ENCODE results near the gene CORO1C. TPM values are rescaled to one million over a fixed set of nuclear protein-coding genes. Genes with fewer than 3 reads are reported as not detected.

The CORO1C gene
- total RNA-seq, 1 donor from 2014 or later: 164 TPM

DNA sequence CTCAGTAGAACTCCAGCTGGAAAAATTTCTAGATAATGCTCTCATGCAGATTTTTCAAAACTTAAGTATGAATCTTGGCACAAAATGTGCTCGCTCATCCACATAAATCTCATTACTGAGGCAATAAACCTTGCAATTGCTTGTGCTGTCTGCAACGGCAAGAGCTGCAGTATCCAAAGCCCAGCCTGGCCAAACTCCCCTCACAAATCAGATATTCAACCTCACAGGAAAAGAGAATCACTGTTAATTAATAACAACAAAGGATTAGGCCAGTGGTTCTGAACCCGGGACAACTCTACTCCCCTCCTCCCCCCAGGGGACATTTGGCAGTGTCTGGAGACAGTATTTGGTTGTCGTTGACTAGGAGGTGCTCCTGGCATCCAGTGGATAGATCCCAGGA is 19.2 kb upstream of the CORO1C start:
- Histone ChIP-seq H3K27me3 (ENCODE audit: control insufficient read depth, insufficient read depth, low read length) (peaks cover 2% of the 10 kb centered on the region), H3K36me3 (ENCODE audit: control insufficient read depth, insufficient read depth, low read length) (no peaks in the 10 kb centered on the region), H3K4me3 (ENCODE audit: low read depth, low read length) (no peak overlapping the region)
- TF ChIP-seq, protein P1, sequence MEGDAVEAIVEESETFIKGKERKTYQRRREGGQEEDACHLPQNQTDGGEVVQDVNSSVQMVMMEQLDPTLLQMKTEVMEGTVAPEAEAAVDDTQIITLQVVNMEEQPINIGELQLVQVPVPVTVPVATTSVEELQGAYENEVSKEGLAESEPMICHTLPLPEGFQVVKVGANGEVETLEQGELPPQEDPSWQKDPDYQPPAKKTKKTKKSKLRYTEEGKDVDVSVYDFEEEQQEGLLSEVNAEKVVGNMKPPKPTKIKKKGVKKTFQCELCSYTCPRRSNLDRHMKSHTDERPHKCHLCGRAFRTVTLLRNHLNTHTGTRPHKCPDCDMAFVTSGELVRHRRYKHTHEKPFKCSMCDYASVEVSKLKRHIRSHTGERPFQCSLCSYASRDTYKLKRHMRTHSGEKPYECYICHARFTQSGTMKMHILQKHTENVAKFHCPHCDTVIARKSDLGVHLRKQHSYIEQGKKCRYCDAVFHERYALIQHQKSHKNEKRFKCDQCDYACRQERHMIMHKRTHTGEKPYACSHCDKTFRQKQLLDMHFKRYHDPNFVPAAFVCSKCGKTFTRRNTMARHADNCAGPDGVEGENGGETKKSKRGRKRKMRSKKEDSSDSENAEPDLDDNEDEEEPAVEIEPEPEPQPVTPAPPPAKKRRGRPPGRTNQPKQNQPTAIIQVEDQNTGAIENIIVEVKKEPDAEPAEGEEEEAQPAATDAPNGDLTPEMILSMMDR (IDR thresholded peaks at IDR 0.05; ENCODE audit: insufficient read depth, low read length, poor library complexity, severe bottlenecking): no peak
- no peak for DNase-seq (ENCODE audit: low read depth)

DNA sequence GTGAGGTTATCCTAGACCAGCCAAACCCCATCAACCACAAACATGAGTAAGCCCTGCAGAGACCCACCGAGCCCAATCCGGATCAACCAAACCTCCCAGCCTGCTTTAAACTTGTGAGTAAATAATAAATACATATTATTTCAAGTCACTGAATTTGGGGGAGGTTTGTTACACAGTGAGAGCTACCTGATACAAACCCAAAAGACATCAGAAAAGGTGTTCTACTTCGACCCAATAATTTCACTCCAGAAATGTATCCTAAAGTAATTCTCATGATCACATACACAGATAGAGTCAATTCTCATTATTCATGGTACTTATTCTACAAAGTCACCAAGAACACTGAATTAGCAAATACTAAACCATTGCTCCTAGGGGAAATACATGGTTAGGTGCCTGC is 16.2 kb upstream of the CORO1C start:
- no peak for DNase-seq (ENCODE audit: low read depth)
- no peaks in the 10 kb centered on the region for H3K36me3 ChIP-seq (ENCODE audit: control insufficient read depth, insufficient read depth, low read length)
- TF ChIP-seq, protein P1 (IDR thresholded peaks at IDR 0.05; ENCODE audit: insufficient read depth, low read length, poor library complexity, severe bottlenecking): no peak
- H3K4me3 ChIP-seq (ENCODE audit: low read depth, low read length): no peak overlapping the region
- H3K27me3 ChIP-seq (ENCODE audit: control insufficient read depth, insufficient read depth, low read length): no peaks in the 10 kb centered on the region

DNA sequence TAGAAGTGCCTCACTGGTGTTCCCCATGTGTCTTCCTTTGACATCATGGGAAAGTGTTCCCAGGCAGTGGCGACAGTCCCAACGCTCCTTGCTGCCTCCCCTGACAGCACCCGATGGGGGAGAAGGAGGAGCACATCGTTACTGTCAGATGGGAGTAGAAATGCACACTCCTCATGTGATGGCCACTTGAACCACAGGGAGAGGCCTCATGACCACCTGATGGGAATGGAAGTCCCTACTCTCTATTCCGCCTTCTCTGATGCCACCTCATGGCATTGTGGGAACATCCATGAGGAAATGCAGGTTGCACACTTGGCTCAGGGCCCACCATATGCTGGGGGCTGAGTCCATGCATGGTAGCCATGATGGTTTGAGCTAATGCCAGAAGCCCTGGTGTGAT is 14.3 kb upstream of the CORO1C start:
- H3K36me3 ChIP-seq (ENCODE audit: control insufficient read depth, insufficient read depth, low read length): no peaks in the 10 kb centered on the region
- H3K27me3 ChIP-seq (ENCODE audit: control insufficient read depth, insufficient read depth, low read length): no peaks in the 10 kb centered on the region
- DNase-seq (ENCODE audit: low read depth): no peak
- H3K4me3 ChIP-seq (ENCODE audit: low read depth, low read length): no peak overlapping the region
- TF ChIP-seq, protein P1 (IDR thresholded peaks at IDR 0.05; ENCODE audit: insufficient read depth, low read length, poor library complexity, severe bottlenecking): no peak

DNA sequence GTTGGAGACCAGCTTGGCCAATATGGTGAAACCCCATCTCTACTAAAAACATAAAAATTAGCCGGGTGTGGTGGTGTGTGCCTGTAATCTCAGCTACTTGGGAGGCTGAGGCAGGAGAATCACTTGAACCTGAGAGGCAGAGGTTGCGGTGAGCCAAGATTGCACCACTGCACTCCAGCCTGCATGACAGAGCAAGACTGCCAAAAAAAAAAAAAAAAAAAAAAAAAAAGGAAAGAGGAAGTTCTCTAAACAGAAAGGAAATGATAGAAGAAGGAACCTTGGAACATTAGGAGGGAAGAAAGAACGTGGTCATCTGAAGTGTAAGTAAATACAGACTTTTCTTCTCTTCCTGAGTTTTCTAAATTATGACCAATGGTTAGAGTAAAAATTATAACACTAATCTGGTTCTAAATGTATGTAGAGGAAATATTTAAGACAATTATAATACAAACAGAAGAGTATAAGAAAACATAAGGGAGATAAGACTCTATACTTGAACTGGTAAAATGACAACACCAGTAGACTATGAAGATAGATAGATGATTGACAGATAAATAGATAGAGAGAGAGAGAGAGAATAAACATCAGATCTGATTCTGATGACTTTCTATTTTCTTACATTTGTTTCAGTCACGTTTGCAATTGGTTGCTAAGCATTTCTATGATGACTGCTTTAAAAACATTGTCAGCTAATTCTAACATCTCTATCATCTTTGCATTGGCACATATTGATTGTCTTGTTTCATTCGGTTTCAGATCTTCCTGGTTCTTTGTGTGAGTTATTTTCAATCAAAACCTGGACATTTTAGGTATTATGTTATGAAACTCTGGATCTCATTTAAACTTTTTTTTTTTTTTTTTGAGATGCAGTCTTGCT is 12.9 kb upstream of the CORO1C start:
- TF ChIP-seq, protein P1 (IDR thresholded peaks at IDR 0.05; ENCODE audit: insufficient read depth, low read length, poor library complexity, severe bottlenecking): no peak
- Histone ChIP-seq H3K36me3 (ENCODE audit: control insufficient read depth, insufficient read depth, low read length) (no peaks in the 10 kb centered on the region), H3K27me3 (ENCODE audit: control insufficient read depth, insufficient read depth, low read length) (no peaks in the 10 kb centered on the region), H3K4me3 (ENCODE audit: low read depth, low read length) (no peak overlapping the region)
- no peak for DNase-seq (ENCODE audit: low read depth)

DNA sequence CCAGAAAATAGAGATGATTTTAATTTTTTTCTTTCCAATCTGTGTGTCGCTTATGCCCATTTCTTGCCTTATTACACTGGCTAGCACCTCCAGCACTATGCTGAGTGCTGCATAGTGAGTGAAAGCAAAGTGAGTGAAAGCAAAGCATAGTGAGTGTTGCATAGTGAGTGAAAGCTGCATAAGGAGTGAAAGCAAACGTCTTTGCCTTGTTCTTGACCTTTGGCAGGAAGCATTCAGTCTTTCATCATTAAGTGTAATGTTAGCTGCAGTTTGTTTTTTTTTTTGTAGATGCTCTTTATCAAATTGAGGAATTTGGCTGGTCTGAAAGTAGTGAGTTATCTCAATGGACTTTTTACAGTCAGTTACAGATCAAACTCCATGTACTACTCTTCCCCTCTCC is 6.9 kb upstream of the CORO1C start:
- H3K4me3 ChIP-seq (ENCODE audit: low read depth, low read length): no peak overlapping the region
- TF ChIP-seq, protein P1 (IDR thresholded peaks at IDR 0.05; ENCODE audit: insufficient read depth, low read length, poor library complexity, severe bottlenecking): no peak
- H3K27me3 ChIP-seq (ENCODE audit: control insufficient read depth, insufficient read depth, low read length): no peaks in the 10 kb centered on the region
- H3K36me3 ChIP-seq (ENCODE audit: control insufficient read depth, insufficient read depth, low read length): no peaks in the 10 kb centered on the region
- DNase-seq (ENCODE audit: low read depth): no peak

DNA sequence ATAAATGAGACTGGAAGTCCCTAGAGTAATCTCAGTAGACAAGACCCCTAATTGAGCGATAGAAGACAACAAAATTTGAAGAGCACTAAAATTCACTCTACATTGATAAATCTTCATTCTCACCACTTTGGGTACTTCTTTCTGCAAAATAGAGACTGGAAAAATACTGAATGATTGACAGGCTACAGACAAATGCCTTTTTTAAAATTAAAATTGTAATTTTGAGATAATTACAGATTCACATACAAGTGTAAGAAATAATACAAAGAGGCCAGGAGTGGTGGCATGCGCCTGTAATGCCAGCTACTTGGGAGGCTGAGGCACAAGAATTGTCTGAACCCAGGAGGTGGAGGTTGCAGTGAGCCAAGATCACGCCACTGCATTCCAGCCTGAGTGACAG is 4.5 kb upstream of the CORO1C start:
- no peak for DNase-seq (ENCODE audit: low read depth)
- no peaks in the 10 kb centered on the region for H3K36me3 ChIP-seq (ENCODE audit: control insufficient read depth, insufficient read depth, low read length)
- TF ChIP-seq, protein P1 (IDR thresholded peaks at IDR 0.05; ENCODE audit: insufficient read depth, low read length, poor library complexity, severe bottlenecking): no peak
- no peaks in the 10 kb centered on the region for H3K27me3 ChIP-seq (ENCODE audit: control insufficient read depth, insufficient read depth, low read length)
- no peak overlapping the region for H3K4me3 ChIP-seq (ENCODE audit: low read depth, low read length)

Measured in kidney epithelial cell (primary cell).